HUDEP-2 (cell line): ENCODE results near the gene RBM10.

Experiments used
- DNase-seq, 76 experiments: peaks; one replicate each; lab custom pipeline; 2025; ENCODE audit not compliant: unreplicated experiment in 76 of 76; lab: John Stamatoyannopoulos, UW

RBM10 gene

DNA sequence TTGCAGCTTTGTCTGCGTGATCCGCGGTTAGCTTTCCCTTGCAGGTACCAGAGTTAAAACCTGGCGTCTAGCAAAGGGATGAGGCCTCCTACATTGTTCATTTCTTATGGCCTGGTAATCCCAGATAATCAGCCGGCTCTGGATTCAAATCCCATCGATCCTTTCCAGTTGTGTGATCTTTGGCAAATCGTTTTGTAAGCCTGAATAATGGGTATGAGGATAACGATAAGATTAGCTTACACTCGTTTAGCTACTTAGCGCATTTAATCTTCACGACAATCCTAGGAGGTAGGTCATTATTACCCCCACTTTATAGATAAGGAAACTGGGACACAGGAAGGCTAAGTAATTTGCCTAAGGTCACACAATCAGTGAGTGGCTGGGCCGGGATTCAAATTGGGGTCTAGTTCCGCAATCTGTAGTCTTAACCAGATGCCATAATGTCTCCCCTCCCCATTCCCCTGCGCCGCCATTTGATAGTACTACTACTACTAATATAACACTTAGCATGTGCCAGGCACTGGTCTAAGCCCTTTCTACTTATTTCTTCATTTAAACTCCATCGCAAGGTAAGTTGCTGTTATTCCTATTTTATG lies 46.9 kb downstream of the RBM10 start:
- peak in 1 of 76 experiments; percentile 12 for DNase-seq

DNA sequence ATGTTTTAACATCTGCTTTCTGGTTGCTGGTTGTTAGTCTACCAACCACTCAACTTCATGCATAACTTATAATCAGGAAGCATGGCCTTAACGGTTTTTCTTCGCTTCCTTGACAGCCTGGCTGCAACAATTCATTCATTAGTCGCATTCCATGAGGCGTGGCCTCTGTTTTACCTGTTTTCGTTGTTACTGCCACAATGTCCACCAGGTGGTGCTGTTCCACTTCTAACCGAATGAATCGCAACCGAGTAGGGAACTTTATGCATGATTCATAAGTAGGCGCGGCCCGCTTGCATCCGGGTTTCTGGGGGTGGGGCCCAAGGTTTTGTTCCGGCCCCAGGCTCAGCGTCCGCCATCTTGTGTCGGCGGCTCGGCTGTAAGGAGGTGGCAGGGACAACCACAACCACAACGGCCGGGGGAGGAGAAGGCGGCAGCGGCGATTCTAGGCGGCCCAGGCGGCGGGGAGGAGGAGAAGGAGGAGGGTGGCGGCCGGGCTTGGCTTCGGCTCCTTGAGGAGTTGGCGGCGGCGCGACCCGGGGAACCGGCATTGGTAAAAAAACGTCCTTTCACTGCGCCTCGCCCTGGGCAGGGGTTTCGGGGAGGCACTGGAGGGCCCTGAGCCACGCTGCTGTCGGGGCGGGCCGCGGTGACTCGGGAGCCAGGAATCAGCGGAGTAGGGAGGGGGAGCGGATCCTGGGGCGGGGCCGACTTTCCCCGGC lies 48.6 kb downstream of the RBM10 start, which contains the start of gene UBA1:
UBA1 (plus strand) TSS at position 355 of the 719 bp plus-strand sequence. CDS start 4,974 bp downstream, outside the sequence.
- DNase-seq: peak in 73 of 76 experiments; percentile 11 to 90 (median 81)

DNA sequence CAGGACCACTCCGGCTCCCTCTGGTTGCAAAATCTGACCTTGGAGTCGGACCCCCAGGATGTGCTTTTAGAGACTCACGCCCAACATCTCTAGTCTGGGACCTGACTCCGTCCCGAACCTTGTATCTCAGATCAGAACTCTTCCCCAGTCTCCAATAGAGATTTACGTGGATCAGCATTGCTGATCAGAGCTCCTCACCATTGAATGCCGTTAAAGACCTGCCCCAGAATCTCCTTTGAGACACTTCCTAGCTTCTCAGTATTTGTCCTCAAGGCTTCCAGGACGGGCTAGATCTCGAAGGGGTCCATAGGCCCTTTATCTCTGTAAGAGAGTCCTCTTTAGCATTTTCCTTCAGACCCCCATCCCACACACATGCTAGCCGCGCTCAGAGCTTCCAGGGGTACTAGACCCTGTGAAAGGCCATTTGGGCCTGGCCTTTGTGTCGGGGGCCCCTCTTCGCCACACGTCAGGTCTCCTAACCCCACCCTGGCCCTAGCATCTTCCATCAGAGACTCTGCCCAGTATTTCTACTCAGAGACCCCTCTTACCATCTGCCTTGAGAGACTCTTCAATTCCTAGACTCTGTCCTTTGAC lies 49.3 kb downstream of the RBM10 start:
- DNase-seq: peak in 1 of 76 experiments; percentile 25

DNA sequence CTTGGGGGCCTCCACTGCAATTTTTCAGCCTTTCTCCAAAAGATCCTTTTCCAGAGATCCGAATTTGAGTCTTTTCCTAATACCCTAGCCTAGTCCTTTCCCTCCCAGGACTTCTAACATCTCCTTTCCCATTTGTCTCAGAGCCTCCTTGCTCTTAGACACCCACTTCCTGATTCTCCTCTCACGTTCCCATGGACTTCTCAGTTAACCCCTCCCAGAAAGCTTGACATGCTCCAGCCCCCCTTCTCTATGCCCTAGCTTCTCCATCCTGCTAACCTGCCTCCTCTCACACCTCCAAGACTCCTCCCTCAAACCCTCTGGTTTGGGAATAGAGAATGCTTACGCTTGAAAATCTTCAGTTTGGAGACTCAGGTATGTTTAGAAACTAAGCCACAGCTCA lies 51.1 kb downstream of the RBM10 start:
- DNase-seq: no peak

DNA sequence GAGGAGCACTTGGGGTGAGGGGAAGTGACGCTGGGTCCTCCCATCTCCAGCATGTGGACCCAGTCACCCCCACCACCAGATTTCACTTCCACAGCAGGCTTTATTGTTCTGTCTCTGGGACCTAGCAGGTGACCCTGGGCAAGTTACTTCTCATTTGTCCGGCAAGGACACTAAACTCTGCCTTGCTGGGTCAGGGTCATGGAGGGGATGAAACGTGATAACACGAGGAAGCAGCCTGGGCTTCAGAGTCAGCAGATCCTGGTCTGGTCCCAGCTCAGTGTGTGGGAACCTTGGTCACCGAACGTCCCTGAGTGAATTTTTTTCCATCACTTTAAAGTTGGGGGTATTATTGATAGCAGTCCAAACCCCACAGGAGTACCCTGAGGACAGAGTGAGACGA lies 52.5 kb downstream of the RBM10 start:
- DNase-seq: no peak

DNA sequence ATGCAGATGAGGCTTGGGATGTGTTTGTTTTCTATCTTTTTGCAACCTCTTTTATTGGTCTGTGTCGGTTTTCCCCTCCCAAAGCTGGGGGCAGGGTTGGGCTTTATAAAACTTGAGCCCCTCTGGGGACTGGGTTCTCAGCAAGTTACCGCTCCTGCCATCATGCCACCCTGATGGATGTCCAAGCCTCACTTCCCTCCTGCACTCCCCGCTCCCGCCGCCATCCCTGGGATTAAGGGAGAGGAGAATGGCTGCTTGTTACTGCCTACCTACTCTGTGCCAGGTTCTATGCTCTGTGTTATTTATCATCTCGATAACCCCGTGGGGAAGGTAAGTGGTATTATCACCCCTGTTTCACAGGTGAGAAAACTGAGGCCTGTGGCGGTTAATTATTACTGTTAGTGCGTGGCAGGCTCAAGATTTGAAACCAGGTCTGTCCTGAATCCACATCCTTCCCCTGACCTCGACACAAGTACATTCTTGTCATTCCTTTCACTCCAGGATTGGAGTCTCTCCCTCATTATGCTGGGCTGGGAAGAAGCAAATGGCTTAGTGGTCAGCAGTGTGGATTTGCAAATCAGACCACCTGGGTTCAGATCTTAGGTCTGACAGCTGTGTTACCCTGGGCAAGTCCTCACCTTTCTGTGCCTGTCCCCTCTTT lies 53.1 kb downstream of the RBM10 start:
- DNase-seq: no peak

DNA sequence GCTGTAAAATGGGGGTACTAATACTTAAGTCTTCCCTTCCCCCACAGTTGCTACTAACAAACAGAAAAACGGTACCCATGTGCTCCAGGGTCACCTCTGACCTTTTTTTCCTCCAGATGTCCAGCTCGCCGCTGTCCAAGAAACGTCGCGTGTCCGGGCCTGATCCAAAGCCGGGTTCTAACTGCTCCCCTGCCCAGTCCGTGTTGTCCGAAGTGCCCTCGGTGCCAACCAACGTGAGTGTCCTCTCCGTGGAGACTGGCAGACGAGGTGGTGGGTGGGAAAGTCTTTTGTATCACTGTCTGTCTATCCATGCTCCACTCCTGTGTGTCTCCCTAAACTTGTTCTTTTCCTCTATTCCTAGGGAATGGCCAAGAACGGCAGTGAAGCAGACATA lies 53.7 kb downstream of the RBM10 start:
- no peak for DNase-seq

DNA sequence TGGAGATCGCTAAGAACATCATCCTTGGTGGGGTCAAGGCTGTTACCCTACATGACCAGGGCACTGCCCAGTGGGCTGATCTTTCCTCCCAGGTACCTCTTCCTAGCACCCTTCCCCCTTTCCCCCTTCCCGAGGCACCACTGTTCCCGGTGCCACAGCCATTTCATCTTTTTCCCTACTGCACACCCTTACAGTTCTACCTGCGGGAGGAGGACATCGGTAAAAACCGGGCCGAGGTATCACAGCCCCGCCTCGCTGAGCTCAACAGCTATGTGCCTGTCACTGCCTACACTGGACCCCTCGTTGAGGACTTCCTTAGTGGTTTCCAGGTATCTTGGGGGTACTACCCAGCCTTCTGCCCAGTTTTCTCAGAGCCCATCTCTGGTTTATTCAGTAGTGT lies 54.3 kb downstream of the RBM10 start:
- DNase-seq: no peak

DNA sequence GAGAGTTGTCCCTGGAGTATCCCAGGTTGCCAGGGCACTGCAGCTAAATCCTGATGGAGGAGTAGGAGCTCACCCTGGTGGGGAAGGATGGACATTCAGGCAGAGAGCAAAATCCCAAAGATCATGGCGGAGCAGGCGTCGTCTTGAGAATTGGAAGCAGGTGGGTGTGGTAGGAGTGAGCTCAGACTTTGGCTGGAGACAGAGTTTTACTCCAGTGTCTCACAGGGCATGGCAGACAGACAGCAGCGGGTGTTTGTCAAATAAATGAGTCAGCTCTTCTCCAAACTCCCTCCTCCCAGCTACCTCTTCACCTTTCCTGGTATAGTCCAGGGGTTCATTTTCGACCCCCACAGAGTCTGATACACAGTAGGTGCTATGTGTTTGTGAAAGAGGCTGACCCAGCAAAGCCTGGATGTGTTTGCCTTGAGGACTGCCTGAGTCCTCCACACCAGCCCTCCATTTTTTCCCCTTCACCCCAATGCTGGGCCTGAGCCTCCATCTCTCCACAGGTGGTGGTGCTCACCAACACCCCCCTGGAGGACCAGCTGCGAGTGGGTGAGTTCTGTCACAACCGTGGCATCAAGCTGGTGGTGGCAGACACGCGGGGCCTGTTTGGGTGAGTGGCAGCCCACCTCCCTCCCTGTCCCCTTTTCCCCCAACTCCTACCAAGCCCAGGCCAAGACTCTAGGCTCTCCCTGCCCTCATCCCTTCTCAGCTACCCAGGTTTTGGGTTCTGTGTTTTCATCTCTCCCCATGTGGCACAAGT lies 55.5 kb downstream of the RBM10 start:
- DNase-seq: no peak

DNA sequence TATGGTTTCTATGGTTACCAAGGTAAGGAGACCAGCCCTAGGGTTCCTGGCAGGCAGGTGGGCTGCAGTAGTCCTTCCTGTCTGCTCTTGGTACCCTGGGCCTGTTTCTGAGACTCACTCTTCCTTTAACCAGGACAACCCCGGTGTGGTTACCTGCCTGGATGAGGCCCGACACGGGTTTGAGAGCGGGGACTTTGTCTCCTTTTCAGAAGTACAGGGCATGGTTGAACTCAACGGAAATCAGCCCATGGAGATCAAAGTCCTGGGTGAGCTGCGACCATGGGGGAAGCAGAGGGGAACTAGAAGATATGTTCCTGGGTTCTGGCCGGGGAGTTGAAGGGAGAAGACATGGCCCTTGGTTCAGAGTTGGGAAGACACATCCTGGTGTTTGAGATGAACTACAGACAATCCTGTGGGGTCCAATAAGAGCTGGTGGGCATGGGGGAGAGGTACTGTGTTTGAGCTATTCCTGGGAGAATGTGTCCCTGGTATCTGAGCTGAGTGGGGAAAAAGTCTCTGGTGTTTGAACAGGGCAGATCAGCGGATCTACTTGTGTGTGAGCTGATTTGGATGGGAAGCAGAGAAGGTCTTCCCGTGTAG lies 56.4 kb downstream of the RBM10 start:
- DNase-seq: no peak

DNA sequence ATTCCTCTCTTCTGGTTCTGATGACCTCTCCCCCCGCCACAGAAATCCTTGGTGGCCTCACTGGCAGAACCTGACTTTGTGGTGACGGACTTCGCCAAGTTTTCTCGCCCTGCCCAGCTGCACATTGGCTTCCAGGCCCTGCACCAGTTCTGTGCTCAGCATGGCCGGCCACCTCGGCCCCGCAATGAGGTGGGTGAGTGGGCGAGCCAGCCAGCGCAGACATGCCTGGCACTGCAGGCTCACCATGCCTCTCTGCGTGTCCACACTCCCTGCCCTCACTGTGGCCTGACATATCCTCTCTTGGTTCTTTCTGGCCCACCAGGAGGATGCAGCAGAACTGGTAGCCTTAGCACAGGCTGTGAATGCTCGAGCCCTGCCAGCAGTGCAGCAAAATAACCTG lies 57.3 kb downstream of the RBM10 start:
- DNase-seq: no peak

DNA sequence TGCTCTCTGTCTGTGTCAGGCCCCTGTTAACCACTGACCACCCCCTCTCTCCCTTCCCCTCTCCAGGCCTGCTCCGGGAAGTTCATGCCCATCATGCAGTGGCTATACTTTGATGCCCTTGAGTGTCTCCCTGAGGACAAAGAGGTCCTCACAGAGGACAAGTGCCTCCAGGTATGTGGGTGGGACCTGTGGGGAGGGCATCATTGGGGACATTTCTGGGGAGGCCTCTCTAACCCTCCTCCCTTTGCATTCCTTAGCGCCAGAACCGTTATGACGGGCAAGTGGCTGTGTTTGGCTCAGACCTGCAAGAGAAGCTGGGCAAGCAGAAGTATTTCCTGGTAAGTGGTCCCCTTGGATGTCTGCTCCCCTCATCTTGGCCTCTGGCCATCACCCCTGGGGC lies 57.9 kb downstream of the RBM10 start:
- DNase-seq: no peak

DNA sequence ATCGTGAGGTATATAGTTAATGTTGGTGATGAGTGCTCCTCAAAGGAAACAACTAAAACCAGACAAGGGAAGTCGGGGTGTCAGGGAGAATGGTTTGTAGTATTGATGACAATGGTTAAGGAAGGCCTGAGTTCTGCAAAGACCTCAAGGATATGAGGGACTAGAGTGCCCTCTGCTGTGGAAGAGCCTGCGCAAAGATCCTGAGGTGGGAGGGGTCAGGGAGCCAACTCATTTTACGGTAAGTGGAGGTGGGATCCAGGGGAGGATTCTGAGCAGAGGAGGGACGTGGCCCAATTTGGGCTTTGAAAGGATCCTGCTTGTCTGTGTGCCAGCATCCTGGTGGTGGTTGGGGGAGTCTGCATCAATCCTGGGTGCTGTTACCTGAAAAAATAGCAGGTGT lies 59.9 kb downstream of the RBM10 start:
- DNase-seq: no peak

DNA sequence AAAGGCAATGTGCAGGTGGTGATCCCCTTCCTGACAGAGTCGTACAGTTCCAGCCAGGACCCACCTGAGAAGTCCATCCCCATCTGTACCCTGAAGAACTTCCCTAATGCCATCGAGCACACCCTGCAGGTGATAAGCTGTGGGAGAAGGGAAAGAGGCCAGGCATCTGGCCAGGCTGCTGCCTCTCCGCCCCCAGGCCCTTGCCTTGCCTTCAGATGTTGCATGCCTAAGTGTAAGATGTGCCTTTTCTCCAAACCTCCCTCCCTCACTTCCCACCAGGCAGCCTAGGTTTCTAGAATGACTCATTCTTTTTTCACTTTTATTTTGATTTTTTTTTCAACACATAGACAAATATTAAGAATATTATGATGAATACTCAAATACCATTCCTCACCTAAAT lies 61.3 kb downstream of the RBM10 start:
- no peak for DNase-seq

DNA sequence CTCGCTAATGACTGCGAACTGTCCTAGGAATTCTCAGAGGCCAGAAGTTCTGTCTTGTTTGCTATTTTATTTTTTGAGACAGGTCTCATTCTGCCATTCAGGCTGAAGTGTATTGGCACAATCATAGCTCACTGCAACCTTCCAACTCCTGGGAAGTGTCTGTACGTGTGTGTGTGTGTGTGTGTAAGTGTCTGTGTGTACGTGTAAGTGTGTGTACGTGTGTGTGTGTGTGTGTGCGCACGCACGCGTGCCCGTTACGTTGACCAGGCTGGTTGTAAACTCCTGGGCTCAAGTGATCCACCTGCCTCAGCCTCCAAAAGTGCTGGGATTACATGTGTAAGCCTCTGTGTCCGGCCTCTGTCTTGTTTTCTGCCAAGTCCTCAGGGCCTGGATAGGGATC lies 63.1 kb downstream of the RBM10 start:
- DNase-seq: no peak

DNA sequence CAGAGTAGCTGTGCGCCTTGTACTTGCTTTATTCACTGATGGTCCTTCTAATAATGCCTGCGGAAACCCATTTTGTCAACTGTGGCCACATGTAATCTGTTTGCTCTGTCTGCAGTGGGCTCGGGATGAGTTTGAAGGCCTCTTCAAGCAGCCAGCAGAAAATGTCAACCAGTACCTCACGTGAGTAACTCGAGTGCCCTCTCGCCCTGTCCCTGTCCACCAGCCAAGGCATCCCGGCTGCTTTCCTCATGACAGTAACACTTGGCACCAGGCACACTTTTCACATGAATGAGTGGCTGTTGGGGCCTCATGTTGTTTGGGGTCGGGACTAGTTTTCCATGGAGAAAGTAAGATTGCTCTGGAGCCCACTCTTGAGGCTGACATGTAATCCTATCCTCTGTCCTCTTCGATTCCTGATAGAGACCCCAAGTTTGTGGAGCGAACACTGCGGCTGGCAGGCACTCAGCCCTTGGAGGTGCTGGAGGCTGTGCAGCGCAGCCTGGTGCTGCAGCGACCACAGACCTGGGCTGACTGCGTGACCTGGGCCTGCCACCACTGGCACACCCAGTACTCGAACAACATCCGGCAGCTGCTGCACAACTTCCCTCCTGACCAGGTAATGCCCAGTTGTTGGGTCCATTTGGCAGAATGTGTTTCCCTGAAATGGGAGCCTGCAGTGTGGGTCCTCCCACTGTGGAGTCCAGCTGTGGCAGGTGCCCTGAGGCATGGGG lies 64.7 kb downstream of the RBM10 start:
- DNase-seq: no peak

DNA sequence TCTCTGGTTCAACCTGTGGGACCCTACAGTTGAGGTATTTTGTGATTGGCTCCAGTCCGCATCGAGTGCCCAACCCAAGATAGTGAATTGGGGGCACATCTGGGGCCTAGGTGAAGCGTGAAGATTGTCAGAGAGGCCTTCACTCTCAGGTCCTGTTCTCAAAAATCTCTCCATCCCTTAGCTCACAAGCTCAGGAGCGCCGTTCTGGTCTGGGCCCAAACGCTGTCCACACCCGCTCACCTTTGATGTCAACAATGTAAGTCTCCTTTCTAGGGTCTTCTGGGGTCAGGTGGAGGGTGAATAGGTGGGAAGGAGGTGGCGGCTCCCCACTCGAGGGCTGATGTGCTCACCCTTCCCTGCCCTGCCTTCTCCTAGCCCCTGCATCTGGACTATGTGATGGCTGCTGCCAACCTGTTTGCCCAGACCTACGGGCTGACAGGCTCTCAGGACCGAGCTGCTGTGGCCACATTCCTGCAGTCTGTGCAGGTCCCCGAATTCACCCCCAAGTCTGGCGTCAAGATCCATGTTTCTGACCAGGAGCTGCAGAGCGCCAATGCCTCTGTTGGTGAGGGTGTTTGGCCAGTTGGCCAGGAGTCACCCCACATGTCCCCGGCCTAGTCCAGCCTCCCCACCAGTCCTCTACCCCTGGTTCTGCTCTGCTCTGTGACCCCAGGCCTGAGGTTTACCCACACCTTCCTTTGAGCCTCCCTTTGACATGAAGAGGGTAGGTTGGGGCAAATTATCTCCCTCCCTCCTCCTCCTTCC lies 65.8 kb downstream of the RBM10 start:
- DNase-seq: no peak

DNA sequence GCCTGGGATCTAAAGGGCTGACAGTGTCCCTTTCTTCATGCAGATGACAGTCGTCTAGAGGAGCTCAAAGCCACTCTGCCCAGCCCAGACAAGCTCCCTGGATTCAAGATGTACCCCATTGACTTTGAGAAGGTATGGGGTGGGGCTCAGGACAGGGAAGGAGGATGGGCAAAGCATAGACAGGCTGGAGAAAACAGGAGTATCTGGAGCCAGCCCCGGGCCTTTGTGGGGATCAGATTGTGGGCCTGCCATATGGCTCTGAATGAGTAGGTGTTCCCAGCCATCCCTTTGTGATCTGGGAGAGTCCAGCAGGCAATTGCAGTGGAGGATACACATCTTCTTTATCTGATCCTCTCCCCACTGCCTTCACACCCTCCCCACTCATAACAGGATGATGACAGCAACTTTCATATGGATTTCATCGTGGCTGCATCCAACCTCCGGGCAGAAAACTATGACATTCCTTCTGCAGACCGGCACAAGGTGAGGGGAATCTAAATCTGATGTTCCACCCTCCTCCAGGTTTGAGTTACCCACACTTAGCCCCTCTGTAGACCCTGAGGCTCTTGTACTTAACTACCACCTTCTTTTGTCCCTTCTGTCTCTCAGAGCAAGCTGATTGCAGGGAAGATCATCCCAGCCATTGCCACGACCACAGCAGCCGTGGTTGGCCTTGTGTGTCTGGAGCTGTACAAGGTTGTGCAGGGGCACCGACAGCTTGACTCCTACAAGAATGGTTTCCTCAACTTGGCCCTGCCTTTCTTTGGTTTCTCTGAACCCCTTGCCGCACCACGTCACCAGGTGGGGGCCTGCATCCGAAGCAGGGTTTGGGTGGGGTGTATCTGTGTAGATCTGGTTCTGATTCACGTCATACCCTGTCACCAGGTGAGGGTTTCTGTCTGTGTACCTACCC lies 67.6 kb downstream of the RBM10 start:
- no peak for DNase-seq
